Central memory CD8-positive, alpha-beta T cell (primary cell): Measurements from ENCODE around the gene TMEM234.
A peak's percentile ranks its signal among the peaks of the same experiment; 100 is the strongest.

Experiments used
- ATAC-seq: fragments of 150-1000 bp; cut with Tn5 transposase; replicated peaks from 2 replicates; pipeline ENCODE4 v1.10.0; 2022; ENCODE audit warnings: mild to moderate bottlenecking, moderate FRiP score, moderate number of reproducible peaks; ENCODE audit not compliant: poor library complexity, severe bottlenecking; ENCODE audit errors: extremely low read depth
- DNase-seq, 2 donors: peaks; one replicate each; pipeline ENCODE4 v3.0.0; 2021; ENCODE audit warnings: low spot score in 2 of 2
- H3K27ac Mint-ChIP-seq: one replicate; pipeline ENCODE4 v1.8.0; 2022; ENCODE audit warnings: low read depth, mild to moderate bottlenecking, moderate library complexity, mixed read lengths
- H3K27me3 Mint-ChIP-seq: one replicate; pipeline ENCODE4 v1.8.0; 2022; ENCODE audit warnings: mixed read lengths
- H3K36me3 Mint-ChIP-seq: one replicate; pipeline ENCODE4 v1.8.0; 2022; ENCODE audit warnings: mild to moderate bottlenecking, moderate library complexity, mixed read lengths; ENCODE audit not compliant: insufficient read depth
- H3K4me1 Mint-ChIP-seq: one replicate; pipeline ENCODE4 v1.8.0; 2022; ENCODE audit warnings: mixed read lengths
- H3K4me3 Mint-ChIP-seq: one replicate; pipeline ENCODE4 v1.8.0; 2022; ENCODE audit warnings: mild to moderate bottlenecking, moderate library complexity, mixed read lengths
- H3K9me3 Mint-ChIP-seq: one replicate; pipeline ENCODE4 v1.8.0; 2022; ENCODE audit warnings: mixed read lengths

The TMEM234 gene

DNA sequence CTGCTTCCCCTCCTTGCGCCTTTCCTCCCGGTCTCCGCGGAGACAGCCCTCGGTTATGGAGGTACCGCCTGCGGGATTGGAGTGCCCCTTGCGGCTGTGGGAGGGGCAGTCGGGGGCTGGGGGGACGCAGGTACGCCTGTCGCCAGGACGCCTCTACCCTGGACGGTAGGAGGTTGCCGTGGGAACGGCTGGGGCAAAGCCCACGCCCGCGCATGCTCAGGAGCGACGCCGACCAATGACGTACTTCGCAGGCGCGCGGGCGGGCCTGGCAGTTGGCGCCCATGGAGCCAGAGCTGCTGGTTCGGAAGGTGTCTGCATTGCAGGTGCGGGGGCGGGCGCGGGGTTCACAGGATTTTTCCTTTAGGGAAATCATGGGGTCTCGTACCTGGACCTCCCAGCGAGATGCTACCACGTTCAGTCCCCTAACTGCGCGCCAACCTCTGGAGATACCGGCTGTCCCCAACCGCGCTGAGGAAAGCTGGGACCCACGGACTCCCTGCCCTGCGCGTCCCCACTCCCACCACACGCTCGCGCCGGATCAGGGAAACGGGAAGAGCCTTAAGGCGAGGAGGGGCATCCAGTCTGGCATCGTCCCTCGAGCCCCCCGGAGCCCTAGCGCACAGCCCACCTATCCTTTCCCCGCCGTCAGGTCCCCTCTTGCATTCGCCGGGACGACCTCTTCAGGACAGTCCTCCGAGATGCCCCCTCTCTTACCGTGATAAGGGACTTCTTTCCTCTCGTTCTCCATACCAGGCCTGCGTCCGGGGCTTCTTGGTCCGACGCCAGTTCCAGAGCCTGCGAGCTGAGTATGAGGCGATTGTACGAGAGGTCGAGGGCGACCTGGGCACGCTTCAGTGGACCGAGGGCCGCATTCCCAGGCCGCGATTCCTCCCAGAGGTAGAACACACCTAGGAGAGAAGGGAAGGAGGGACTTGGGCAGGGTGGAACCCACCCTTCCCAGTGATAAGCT lies 16.5 kb downstream of the TMEM234 start, which contains the start of gene IQCC:
Gene IQCC (plus strand): TSS at position 271 of the 970 bp plus-strand sequence. CDS start 11 bp downstream, at position 282.
- Mint-ChIP-seq H3K36me3 (peaks cover 7% of the 10 kb centered on the region), H3K9me3 (no peaks in the 10 kb centered on the region)

GRCh38 chr1:32204943-32205361 lies 17.2 kb downstream of the TMEM234 start:
- no peak for DNase-seq
- no peaks in the 10 kb centered on the region for H3K9me3 Mint-ChIP-seq
- ATAC-seq = no peak
- peaks cover 35% of the 10 kb centered on the region for H3K4me1 Mint-ChIP-seq
- H3K27me3 Mint-ChIP-seq = no peaks in the 10 kb centered on the region
- peaks cover 7% of the 10 kb centered on the region for H3K36me3 Mint-ChIP-seq
- H3K4me3 Mint-ChIP-seq = peak overlapping the region; percentile 83
- peak overlapping the region; percentile 93 for H3K27ac Mint-ChIP-seq

More for the DNA sequence above, 16.5 kb downstream of the TMEM234 start, which contains the start of gene IQCC:
- DNase-seq (peak; percentile 70 to 74), ATAC-seq (peak; percentile 57)
- H3K27ac Mint-ChIP-seq = peak within 1 kb of the TSS; percentile 93
- no peaks in the 10 kb centered on the region for H3K27me3 Mint-ChIP-seq
- peaks cover 28% of the 10 kb centered on the region for H3K4me1 Mint-ChIP-seq
- H3K4me3 Mint-ChIP-seq = peak within 1 kb of the TSS; percentile 83

DNA sequence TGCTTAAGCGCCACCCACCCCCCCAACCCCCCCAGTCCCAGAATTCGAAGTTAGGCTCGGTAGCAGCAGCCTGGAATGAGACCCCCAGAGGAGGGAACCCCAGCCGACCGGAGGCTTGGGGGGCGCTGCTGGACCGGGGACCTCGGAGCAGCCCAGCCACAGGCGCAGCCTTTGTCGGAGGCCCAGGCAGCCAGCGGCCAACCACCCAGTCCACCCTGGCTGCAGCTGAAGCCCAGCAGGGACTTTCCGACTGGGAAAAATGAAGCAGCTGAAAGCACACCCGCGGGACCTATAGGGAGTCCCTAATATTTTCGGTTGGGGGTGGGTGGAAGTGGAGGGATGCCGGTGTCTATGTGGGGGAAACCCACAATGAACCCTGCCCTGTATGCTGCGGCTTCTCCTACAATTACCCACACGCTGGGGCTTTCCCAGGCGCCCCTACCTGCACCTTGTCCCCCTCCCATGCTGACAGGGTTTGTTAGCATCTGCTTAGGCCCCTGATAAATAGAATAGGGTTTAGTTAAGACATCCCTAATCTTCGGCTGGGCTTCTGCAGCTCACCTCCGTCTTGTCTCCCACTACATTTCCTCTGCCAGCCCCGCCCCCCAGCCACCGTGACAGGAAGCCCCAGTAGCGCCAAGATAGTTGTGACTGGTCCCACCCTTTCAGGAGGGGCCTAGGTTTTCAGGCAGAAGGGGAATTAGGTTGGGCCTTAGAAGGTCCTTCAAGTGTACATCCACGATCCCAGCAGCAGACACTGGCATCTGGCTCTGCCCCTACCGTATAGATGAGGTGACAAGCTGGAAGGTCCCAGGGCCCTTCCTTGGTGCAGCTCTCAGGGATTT lies 20.9 kb downstream of the TMEM234 start:
- DNase-seq (peak; percentile 54 to 72), ATAC-seq (peak; percentile 69)
- H3K4me1 Mint-ChIP-seq = peaks cover 48% of the 10 kb centered on the region
- H3K27ac Mint-ChIP-seq = peak overlapping the region; percentile 96
- H3K36me3 Mint-ChIP-seq = peaks cover 8% of the 10 kb centered on the region
- H3K27me3 Mint-ChIP-seq = no peaks in the 10 kb centered on the region
- H3K4me3 Mint-ChIP-seq = peak overlapping the region; percentile 91
- no peaks in the 10 kb centered on the region for H3K9me3 Mint-ChIP-seq

GRCh38 chr1:32200226-32201010 lies 21.7 kb downstream of the TMEM234 start, which contains the start of gene CCDC28B:
CCDC28B (plus strand) TSS chr1:32200595; CDS start chr1:32201936, 1,341 bp downstream.
- Mint-ChIP-seq H3K4me1 (peaks cover 48% of the 10 kb centered on the region), H3K4me3 (peak within 1 kb of the TSS; percentile 91), H3K27ac (peak within 1 kb of the TSS; percentile 96), H3K9me3 (no peaks in the 10 kb centered on the region), H3K27me3 (no peaks in the 10 kb centered on the region), H3K36me3 (peaks cover 16% of the 10 kb centered on the region)
- DNase-seq = peak; percentile 17 to 23
- ATAC-seq = peak; percentile 52

DNA sequence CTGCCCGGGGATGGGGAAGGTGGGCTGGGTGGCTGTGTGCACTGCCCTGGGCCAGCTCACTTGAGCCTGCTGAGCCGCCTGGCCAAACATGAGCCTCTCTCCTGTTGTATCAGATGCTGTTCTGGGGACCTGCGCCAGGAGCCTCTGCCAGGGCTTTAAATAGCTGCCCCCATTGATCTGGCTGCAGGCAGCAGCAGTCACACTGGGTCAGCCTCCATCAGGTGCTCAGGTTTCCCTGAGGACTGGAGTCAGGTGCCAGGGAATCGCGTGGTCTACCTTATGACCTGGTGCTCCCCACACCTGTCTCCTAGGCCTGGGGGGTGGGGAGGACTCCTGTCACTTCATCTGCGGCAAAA lies 22.5 kb downstream of the TMEM234 start:
- Mint-ChIP-seq H3K27ac (peak overlapping the region; percentile 96), H3K4me1 (peaks cover 54% of the 10 kb centered on the region), H3K36me3 (peaks cover 22% of the 10 kb centered on the region), H3K27me3 (no peaks in the 10 kb centered on the region), H3K9me3 (no peaks in the 10 kb centered on the region), H3K4me3 (peak overlapping the region; percentile 91)
- DNase-seq = no peak
- no peak for ATAC-seq

DNA sequence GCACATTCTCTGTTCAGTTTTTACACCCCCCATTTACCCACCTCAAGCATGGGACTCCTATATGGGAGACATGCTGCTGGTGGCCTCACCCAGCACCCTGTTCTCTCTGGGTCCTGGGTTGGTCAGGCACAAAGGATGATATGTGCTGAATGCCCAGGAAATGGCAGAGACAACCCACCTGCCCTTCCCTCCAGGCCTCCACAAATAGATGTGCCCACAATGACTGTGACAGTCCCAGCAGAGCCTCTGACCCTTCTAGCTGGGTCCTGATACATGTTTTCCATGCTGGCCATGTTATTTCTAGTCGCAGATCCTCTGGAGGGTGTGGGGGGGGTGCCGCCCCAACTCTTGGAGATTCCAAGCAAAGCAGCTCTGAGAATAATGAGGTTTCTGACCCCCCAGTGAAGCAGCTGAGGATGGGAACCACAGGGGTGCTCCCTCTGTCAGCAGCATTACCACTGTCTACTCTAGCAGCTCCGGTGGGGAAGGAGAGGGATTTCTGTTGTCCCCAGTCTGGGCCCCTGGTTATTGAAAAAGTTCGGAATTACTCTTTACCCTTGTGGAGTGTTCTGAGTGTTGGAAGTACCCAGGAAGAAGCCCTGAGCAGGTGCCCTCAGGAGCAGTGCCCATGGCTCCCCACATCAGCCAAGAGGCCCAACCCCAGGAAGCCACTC lies 23.0 kb downstream of the TMEM234 start:
- Mint-ChIP-seq H3K4me3 (no peak overlapping the region), H3K4me1 (peaks cover 54% of the 10 kb centered on the region), H3K36me3 (peaks cover 26% of the 10 kb centered on the region), H3K27ac (no peak overlapping the region), H3K27me3 (no peaks in the 10 kb centered on the region), H3K9me3 (no peaks in the 10 kb centered on the region)
- no peak for DNase-seq
- ATAC-seq = no peak

- Mint-ChIP-seq H3K27ac (peak overlapping the region; percentile 50), H3K4me1 (peaks cover 54% of the 10 kb centered on the region), H3K9me3 (no peaks in the 10 kb centered on the region), H3K36me3 (peaks cover 33% of the 10 kb centered on the region), H3K27me3 (no peaks in the 10 kb centered on the region), H3K4me3 (peak overlapping the region; percentile 5)
- DNase-seq (no peak), ATAC-seq (no peak)
Observed at GRCh38 chr1:32198237-32199042, 23.7 kb downstream of the TMEM234 start.

- peaks cover 30% of the 10 kb centered on the region for H3K36me3 Mint-ChIP-seq
- ATAC-seq (no peak), DNase-seq (no peak)
- H3K27ac Mint-ChIP-seq = peak overlapping the region; percentile 67
- no peaks in the 10 kb centered on the region for H3K27me3 Mint-ChIP-seq
- no peaks in the 10 kb centered on the region for H3K9me3 Mint-ChIP-seq
- H3K4me1 Mint-ChIP-seq = peaks cover 57% of the 10 kb centered on the region
- no peak overlapping the region for H3K4me3 Mint-ChIP-seq
Observed at GRCh38 chr1:32197837-32198236, 24.3 kb downstream of the TMEM234 start.

GRCh38 chr1:32197074-32197473 lies 25.1 kb downstream of the TMEM234 start:
- Mint-ChIP-seq H3K27ac (peak overlapping the region; percentile 67), H3K4me1 (peaks cover 52% of the 10 kb centered on the region), H3K36me3 (peaks cover 36% of the 10 kb centered on the region), H3K4me3 (no peak overlapping the region), H3K9me3 (no peaks in the 10 kb centered on the region), H3K27me3 (no peaks in the 10 kb centered on the region)
- ATAC-seq (no peak), DNase-seq (no peak)

DNA sequence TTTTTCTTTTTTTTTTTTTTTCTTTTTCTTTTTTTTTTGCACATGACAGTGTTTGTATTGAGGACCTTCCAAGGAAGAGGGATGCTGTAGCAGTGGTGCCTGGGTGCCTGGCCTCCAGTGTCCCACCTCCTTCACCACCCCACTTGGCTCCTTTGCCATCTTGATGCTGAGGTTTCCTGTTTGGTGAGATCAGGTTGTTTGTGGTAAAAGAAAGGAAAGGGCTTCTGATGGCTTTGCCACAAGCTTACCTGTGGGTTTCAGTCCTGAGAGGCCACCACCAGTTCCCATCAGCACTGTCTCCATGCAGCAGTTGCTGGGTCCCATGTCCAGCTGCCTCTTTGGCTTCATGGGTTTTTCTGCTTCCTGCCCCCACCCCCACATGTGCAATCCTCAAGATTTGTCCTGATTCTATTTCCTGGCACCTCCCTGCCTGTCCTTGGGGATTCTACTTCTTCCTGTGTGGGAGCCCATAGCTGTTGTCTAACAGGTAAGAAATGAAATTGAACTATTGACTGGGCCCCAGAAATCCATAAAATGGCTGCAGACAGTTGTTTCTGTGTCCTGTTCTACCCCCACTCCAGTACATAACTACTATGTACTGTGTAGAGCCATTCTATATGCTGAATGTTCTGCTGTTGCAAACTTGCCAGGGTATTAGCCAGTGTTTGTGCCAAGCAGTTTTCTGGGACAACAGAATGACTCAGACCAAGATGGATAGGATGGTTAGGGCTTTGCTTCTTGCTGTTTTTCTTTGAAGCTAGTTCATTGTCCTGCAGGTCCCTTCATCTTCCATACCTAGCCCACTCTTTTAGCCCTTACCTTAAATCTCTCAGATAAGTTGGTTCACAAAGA lies 26.0 kb downstream of the TMEM234 start:
- Mint-ChIP-seq H3K27ac (peak overlapping the region; percentile 41), H3K4me1 (peaks cover 43% of the 10 kb centered on the region), H3K27me3 (no peaks in the 10 kb centered on the region), H3K4me3 (peak overlapping the region; percentile 69), H3K36me3 (peaks cover 45% of the 10 kb centered on the region), H3K9me3 (no peaks in the 10 kb centered on the region)
- no peak for DNase-seq
- peak; percentile 7 for ATAC-seq
